Fibroblast of pulmonary artery (primary cell): ENCODE measurements around the gene RET.

Source experiments
- DNase-seq: peaks from one replicate; pipeline ENCODE4 v3.0.0-alpha.2; 2010; ENCODE audit warnings: low read depth
- H3K4me3 ChIP-seq: replicated peaks from 2 replicates; pipeline ENCODE4 v1.5.1; 2011; ENCODE audit warnings: low read depth, mild to moderate bottlenecking, control low read depth, low read length, moderate library complexity
- CTCF ChIP-seq: IDR thresholded peaks from 2 replicates; pipeline ENCODE4 v1.5.1; 2011; ENCODE audit warnings: mild to moderate bottlenecking, control low read depth, low read length, inconsistent platforms; ENCODE audit errors: missing control alignments

The RET gene

GRCh38 chr10:43061760-43062159, 15.1 kb upstream of the RET start:
- TF ChIP-seq CTCF = no peak
- H3K4me3 ChIP-seq = no peak overlapping the region
- no peak for DNase-seq

GRCh38 chr10:43062402-43063160, 14.3 kb upstream of the RET start:
- no peak for DNase-seq
- TF ChIP-seq CTCF = no peak
- H3K4me3 ChIP-seq = no peak overlapping the region

GRCh38 chr10:43064331-43065075, 12.4 kb upstream of the RET start:
- TF ChIP-seq CTCF = no peak

GRCh38 chr10:43065234-43065633, 11.6 kb upstream of the RET start:
- TF ChIP-seq CTCF = no peak

More at GRCh38 chr10:43064331-43065075, 12.4 kb upstream of the RET start:
- H3K4me3 ChIP-seq = no peak overlapping the region
- no peak for DNase-seq

GRCh38 chr10:43065761-43066160, 11.1 kb upstream of the RET start:
- H3K4me3 ChIP-seq = no peak overlapping the region
- DNase-seq = no peak
- no peak for TF ChIP-seq CTCF

More at GRCh38 chr10:43065234-43065633, 11.6 kb upstream of the RET start:
- DNase-seq = no peak
- no peak overlapping the region for H3K4me3 ChIP-seq

GRCh38 chr10:43066481-43066880, 10.4 kb upstream of the RET start:
- no peak overlapping the region for H3K4me3 ChIP-seq
- no peak for DNase-seq
- TF ChIP-seq CTCF = no peak
